Lower lobe of right lung (tissue), 2 donors: ENCODE results near the gene COMP. TPM values are rescaled to one million over a fixed set of nuclear protein-coding genes. Genes with fewer than 3 reads are reported as not detected.

Experiments
- ATAC-seq, 2 donors: fragments of 200-7000 bp; cut with Tn5 transposase; one replicate each; pipeline ENCODE4 v1.9.1; 2020 to 2022; ENCODE audit warnings: mild to moderate bottlenecking in 2 of 2, moderate library complexity in 2 of 2
- DNase-seq: peaks from one replicate; pipeline ENCODE4 v3.0.0-alpha.2; 2020
- H3K27ac ChIP-seq: fragments of 200-600 bp; one replicate; pipeline ENCODE4 v1.8.0; 2022
- H3K27me3 ChIP-seq: fragments of 200-600 bp; one replicate; pipeline ENCODE4 v1.8.0; 2022; ENCODE audit warnings: low read depth
- H3K36me3 ChIP-seq: fragments of 200-600 bp; one replicate; pipeline ENCODE4 v1.8.0; 2022; ENCODE audit warnings: mild to moderate bottlenecking
- H3K4me1 ChIP-seq: fragments of 200-600 bp; one replicate; pipeline ENCODE4 v1.8.0; 2022
- H3K4me3 ChIP-seq: fragments of 200-600 bp; one replicate; pipeline ENCODE4 v1.8.0; 2022; ENCODE audit warnings: mild to moderate bottlenecking
- H3K9me3 ChIP-seq: fragments of 200-600 bp; one replicate; pipeline ENCODE4 v1.8.0; 2022
- CTCF ChIP-seq: fragments of 200-600 bp; IDR thresholded peaks from one replicate; pipeline ENCODE4 v1.8.0; 2022; ENCODE audit warnings: antibody characterized with exemption, mild to moderate bottlenecking
- intact Hi-C: fragments of 100-400 bp; cut with DNase I; formaldehyde crosslinking; loops from one replicate; pipeline ENCODE4 v1.11.0; 2022
- total RNA-seq: library from RNA; stranded (reverse); fragmentation: NEBNext Ultra II Directional; extraction: Animal tissue kit (Norgen Biotek cat#: 25700); gene quantifications from one replicate; pipeline ENCODE4 v1.2.1, GENCODE V29; 2021
- donor health status: DM: no; HTN: yes; CAD: no; lungs with severe emphysema.

Gene COMP
- total RNA-seq, 1 donor from 2014 or later = 2.3 TPM

GRCh38 chr19:18759995-18760426 lies 31.1 kb downstream of the COMP start:
- no peak for ATAC-seq
- Histone ChIP-seq H3K4me1 (peaks cover 34% of the 10 kb centered on the region), H3K27ac (no peak overlapping the region), H3K27me3 (no peaks in the 10 kb centered on the region), H3K4me3 (no peak overlapping the region), H3K9me3 (no peaks in the 10 kb centered on the region), H3K36me3 (peaks cover 8% of the 10 kb centered on the region)
- intact Hi-C loops = no loop called here
- TF ChIP-seq CTCF = no peak
- no peak for DNase-seq

GRCh38 chr19:18759304-18759994 lies 31.7 kb downstream of the COMP start:
- intact Hi-C loops = no loop called here
- Histone ChIP-seq H3K36me3 (peaks cover 8% of the 10 kb centered on the region), H3K27me3 (no peaks in the 10 kb centered on the region), H3K4me1 (peaks cover 31% of the 10 kb centered on the region), H3K9me3 (no peaks in the 10 kb centered on the region), H3K4me3 (no peak overlapping the region), H3K27ac (no peak overlapping the region)
- DNase-seq = no peak
- ATAC-seq = no peak
- no peak for TF ChIP-seq CTCF

GRCh38 chr19:18756896-18757295 lies 34.2 kb downstream of the COMP start:
- Histone ChIP-seq H3K27me3 (no peaks in the 10 kb centered on the region), H3K36me3 (peaks cover 19% of the 10 kb centered on the region), H3K9me3 (no peaks in the 10 kb centered on the region), H3K27ac (peak overlapping the region; percentile 31), H3K4me1 (peaks cover 6% of the 10 kb centered on the region), H3K4me3 (no peak overlapping the region)
- TF ChIP-seq CTCF = no peak
- ATAC-seq (peak; percentile 60 to 74), DNase-seq (peak; percentile 65)
- intact Hi-C loops = no loop called here

GRCh38 chr19:18754501-18754900 lies 36.6 kb downstream of the COMP start:
- DNase-seq = no peak
- H3K4me1 ChIP-seq = no peaks in the 10 kb centered on the region
- peaks cover 26% of the 10 kb centered on the region for H3K36me3 ChIP-seq
- H3K27ac ChIP-seq = no peak overlapping the region
- no peaks in the 10 kb centered on the region for H3K9me3 ChIP-seq
- no peak overlapping the region for H3K4me3 ChIP-seq
- no peak for TF ChIP-seq CTCF
- ATAC-seq = no peak
- intact Hi-C loops = no loop called here
- H3K27me3 ChIP-seq = no peaks in the 10 kb centered on the region

GRCh38 chr19:18751571-18751970 lies 39.5 kb downstream of the COMP start:
- Histone ChIP-seq H3K27ac (no peak overlapping the region), H3K9me3 (no peaks in the 10 kb centered on the region), H3K27me3 (no peaks in the 10 kb centered on the region), H3K36me3 (peaks cover 20% of the 10 kb centered on the region), H3K4me3 (no peak overlapping the region), H3K4me1 (no peaks in the 10 kb centered on the region)
- no peak for TF ChIP-seq CTCF
- no peak for DNase-seq
- ATAC-seq = no peak
- intact Hi-C loops = no loop called here
